Stimulated activated CD8-positive, alpha-beta memory T cell treated with anti-CD3 and anti-CD28 coated beads, Interleukin-4, amount 100 ng/mL, for 1 hour (primary cell): ENCODE results near the gene ZNF277.

Experiments used
- DNase-seq, 2 donors: peaks; one replicate each; pipeline ENCODE4 v3.0.0-alpha.2; 2020; ENCODE audit warnings: low read depth in 2 of 2, low spot score in 1 of 2

The ZNF277 gene

DNA sequence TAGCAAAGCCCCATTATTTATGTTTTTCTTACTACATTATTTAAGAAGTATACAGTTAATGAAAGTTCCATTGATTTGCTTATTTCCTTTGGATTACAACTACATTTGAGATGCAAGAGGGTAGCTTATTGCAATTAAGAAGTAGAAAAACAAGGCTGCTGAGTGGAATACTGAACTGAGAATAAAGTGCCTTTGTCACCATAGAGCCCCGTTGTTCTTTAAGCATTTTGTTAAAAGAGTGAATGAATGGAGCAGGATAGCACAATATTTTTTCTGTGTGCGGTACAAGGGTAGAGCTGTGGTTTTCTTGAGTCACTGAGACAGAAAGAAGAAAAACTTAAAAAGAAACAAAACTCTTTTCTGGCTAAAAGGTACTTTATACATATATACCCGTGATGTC lies 45.6 kb downstream of the ZNF277 start:
- DNase-seq: no peak

- DNase-seq: no peak
Measured at GRCh38 chr7:112252691-112253090, 46.2 kb downstream of the ZNF277 start.

DNA sequence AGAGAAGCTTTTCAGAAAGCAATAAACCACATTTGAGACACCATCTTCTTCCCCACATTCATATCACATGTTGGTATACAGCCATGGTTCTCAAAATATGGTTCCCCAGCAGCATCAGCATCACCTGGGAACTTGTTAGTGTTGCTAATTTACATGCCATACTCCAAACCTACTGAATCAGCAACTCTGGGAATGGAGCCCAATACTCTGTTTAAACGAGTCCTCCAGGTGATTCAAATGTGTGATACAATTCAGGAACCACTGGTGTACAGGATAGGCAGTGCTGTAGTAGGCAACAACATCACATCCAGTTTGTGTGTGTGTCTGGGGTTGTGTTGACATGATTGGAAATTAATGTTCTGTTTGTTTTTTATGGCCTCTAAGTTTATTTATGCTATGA lies 47.7 kb downstream of the ZNF277 start:
- DNase-seq: no peak

- no peak for DNase-seq
Measured at GRCh38 chr7:112254709-112255387, 48.4 kb downstream of the ZNF277 start.

GRCh38 chr7:112255388-112255720 lies 48.9 kb downstream of the ZNF277 start:
- no peak for DNase-seq

DNA sequence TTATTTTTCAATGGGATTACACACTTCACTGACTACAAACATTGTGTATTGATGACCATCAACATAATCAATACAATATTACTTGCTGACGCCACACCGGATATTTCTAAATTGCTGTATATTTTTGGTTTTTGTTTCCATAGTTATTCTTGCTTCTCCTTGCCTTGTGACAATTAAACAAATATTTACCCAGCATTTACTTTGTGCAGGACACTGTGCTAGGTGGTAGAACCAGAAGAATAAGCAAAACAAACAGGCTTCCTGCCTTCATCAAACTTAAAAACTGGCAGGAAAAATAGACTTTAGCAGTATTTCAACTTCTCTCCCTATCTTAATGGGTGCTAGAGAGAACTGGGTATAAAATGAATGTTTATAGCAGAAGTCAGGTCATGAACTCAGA lies 50.6 kb downstream of the ZNF277 start:
- no peak for DNase-seq

DNA sequence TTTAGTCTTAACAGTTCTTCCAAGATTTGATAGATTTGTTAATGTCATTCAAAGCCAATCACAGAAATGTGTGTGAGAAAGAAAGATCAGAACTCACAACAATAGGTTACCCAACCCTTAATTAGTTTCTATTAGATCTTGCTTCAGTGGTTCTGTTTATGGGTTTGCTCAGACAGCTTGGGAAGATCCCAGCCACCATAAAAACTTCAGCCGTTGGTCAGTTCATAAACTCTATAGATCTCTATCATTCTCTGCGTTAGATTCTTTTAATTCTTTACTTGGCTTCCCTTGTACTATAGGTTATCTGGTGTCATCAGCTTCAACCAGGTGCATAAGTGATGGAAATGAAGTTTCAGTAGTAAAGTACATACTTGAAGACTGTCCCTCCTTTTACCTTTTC lies 54.4 kb downstream of the ZNF277 start:
- DNase-seq: no peak

DNA sequence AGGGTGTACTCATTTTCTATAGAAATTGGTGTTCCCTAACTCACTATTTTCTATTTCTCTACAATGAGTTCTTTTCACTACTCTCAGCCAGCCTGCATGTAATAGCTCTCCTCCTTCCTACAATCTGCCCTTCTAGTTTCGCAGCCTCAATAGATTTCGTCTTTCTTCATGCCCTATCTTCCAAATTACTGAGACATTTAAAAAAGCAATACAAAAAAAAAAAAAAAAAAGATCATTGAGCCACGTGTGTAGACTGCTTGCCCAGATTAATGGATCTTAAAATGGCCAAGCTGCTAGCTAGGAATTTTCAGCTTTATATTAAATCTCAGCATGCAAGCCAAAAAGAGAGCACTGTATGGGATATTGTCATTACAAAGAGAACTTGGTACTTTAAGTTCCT lies 55.5 kb downstream of the ZNF277 start:
- no peak for DNase-seq

DNA sequence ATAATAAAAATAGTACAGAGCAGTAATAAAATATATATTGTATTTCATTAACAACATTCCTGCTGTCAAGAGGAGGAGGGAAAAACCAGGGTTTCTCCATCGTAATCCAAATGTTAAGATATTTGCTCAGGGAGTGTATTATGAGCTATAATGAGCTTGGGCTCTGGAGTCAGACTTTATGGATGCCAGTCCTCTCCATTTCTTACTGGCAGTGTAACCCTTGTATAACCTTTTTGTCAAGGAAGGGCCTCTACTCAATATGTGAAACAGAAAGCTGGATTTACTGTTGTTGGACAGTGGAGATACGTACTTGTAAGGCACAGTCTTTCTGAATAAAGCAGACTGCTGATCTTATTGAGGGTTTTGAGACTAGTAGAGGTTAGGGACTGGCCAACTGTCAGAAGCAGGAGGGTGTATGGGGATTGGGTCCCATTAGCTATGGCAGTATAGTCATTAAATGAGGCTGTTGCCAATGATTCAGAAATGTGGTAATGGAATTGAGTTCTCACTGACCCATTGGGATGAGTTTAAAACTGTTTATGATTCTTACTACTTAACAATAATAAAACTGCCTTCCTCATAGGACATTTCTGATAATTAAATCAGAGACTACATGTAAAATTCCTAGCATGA lies 56.5 kb downstream of the ZNF277 start:
- DNase-seq: no peak

DNA sequence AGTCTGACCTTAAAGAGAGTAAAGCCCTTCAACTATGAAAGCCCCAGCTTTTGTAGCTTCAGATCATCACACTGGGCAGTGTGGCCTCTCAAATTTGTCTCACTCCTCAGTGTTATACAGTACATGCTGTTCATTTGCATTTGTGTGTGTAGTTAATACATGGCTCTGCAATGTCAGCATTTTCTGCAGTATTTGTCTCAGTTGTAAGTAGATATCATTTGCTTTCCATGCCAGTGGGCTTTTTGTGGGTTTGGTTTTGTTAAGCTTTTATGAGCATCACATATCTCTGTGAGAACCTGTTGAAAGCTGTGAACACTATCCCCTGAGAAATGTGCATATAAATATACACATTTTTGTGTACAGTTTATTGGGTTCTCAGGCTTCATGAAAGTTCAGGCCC lies 57.0 kb downstream of the ZNF277 start:
- DNase-seq: no peak

- no peak for DNase-seq
Measured at GRCh38 chr7:112266141-112266540, 59.6 kb downstream of the ZNF277 start.

DNA sequence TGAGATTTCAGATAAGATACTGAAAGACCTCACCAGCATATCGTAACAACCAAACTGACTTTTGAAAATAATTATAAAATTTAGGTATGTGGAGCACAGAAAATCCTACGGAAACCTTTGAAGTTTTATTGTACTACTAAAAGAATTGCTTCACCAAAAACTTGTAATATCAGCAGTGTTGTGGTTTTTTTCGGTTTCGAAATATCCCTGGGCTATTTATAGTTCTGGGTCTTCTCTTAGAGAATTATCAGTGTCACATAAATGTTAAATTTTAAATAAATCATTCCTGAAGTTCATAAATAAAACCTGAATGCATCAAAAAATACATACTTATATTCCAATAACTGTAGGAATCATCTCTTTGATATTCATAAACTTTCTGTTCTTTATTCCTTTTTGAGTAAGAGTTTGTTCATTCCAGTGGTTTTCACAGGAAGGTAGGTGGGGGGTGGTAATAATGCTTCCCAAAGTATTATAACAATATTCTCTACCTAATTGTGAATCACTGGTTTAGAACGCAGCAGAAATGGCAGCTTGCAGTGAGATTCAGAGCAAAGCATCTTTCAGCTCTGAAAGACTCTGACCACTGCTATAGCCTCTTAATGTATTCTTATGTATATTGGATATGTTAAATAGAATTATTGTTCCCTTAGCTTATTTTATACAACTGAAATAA lies 60.2 kb downstream of the ZNF277 start:
- no peak for DNase-seq

GRCh38 chr7:112267944-112268691 lies 61.6 kb downstream of the ZNF277 start:
- no peak for DNase-seq

DNA sequence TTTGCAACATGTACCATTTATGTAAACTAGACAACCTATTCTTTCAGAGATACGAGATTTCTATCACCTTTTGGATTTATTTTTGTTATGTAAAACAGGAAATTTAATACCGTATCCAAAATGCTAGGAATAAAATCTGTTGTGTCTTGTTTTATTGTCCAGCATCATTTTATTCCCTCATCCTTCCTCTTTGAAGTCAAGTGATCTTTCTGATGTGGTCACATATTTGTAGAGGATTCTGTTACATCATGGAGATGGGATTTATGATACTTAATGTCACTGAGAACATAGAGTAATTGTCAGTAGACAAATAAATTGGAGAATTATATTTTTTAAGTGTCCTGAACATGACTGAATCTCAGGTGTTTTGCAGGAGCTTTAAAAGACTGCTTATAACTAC lies 64.7 kb downstream of the ZNF277 start:
- no peak for DNase-seq

- no peak for DNase-seq
Measured at GRCh38 chr7:112272921-112273561, 66.5 kb downstream of the ZNF277 start.

GRCh38 chr7:112279042-112279441 lies 72.5 kb downstream of the ZNF277 start:
- DNase-seq: no peak

- no peak for DNase-seq
Measured at GRCh38 chr7:112280267-112280666, 73.8 kb downstream of the ZNF277 start.

GRCh38 chr7:112282476-112283188 lies 76.1 kb downstream of the ZNF277 start:
- DNase-seq: no peak

DNA sequence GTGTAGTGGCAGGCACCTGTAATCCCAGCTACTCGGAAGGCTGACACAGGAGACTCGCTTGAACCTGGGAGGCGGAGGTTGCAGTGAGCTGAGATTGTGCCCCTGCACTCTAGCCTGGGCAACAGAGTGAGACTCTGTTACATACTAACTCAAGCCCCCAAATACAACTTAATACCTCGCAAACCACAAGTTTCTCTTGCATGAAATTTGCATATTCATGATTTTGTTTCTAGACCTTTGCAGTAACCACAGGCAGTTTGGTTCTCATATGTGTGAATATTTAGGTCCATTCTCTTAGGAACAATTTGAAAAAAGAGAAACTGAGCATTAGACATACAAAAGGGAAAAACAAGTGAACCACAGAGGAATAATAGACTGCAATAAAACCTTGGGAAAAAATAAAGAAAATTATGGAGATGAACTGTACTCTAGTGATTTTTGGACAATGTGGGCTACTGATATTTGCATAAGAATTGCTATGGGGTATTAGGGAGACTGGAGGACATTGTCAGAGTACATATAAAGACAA lies 77.0 kb downstream of the ZNF277 start:
- no peak for DNase-seq

GRCh38 chr7:112286250-112287086 lies 80.0 kb downstream of the ZNF277 start:
- DNase-seq: no peak
